Measurements from ENCODE around the gene PRR5.

Gene PRR5

GRCh38 chr22:44719586-44720368 lies 17.8 kb downstream of the PRR5 start:
- FAIRE-seq: no peak

- no peak for FAIRE-seq
Measured at GRCh38 chr22:44721213-44721612, 19.2 kb downstream of the PRR5 start.

GRCh38 chr22:44722611-44723010 lies 20.6 kb downstream of the PRR5 start:
- FAIRE-seq: no peak

- FAIRE-seq: no peak
Measured at GRCh38 chr22:44723801-44724200, 21.8 kb downstream of the PRR5 start.

- no peak for FAIRE-seq
Measured at GRCh38 chr22:44724416-44724815, 22.4 kb downstream of the PRR5 start.

GRCh38 chr22:44724859-44725258 lies 22.9 kb downstream of the PRR5 start:
- no peak for FAIRE-seq

- FAIRE-seq: no peak
Measured at GRCh38 chr22:44726439-44726838, 24.4 kb downstream of the PRR5 start.

- FAIRE-seq: no peak
Measured at GRCh38 chr22:44727148-44727547, 25.1 kb downstream of the PRR5 start.

- FAIRE-seq: no peak
Measured at GRCh38 chr22:44727709-44728108, 25.7 kb downstream of the PRR5 start.

GRCh38 chr22:44728761-44729324 lies 26.8 kb downstream of the PRR5 start:
- no peak for FAIRE-seq

GRCh38 chr22:44729391-44730021 lies 27.5 kb downstream of the PRR5 start:
- no peak for FAIRE-seq

- FAIRE-seq: no peak
Measured at GRCh38 chr22:44730022-44730393, 28.0 kb downstream of the PRR5 start.

- no peak for FAIRE-seq
Measured at GRCh38 chr22:44730490-44731356, 28.7 kb downstream of the PRR5 start.

- FAIRE-seq: no peak
Measured at GRCh38 chr22:44731357-44731970, 29.5 kb downstream of the PRR5 start.

GRCh38 chr22:44732017-44732561 lies 30.1 kb downstream of the PRR5 start:
- no peak for FAIRE-seq

- FAIRE-seq: no peak
Measured at GRCh38 chr22:44732661-44733060, 30.7 kb downstream of the PRR5 start.

- no peak for FAIRE-seq
Measured at GRCh38 chr22:44733426-44734106, 31.6 kb downstream of the PRR5 start.

GRCh38 chr22:44734278-44734677 lies 32.3 kb downstream of the PRR5 start:
- FAIRE-seq: no peak

GRCh38 chr22:44734801-44735517 lies 33.0 kb downstream of the PRR5 start:
- FAIRE-seq: no peak

- no peak for FAIRE-seq
Measured at GRCh38 chr22:44735518-44736428, 33.8 kb downstream of the PRR5 start.

Measured in endometrium (tissue), 2 donors.